ENCODE results near the gene CALCOCO1. TPM values are rescaled to one million over a fixed set of nuclear protein-coding genes. Genes with fewer than 3 reads are reported as not detected.

Gene CALCOCO1
- total and polyA plus RNA-seq, 5 donors from 2014 or later: 91.5 to 209 (median 112) TPM

GRCh38 chr12:53664936-53665335, 62.3 kb downstream of the CALCOCO1 start:
- H3K4me1 Mint-ChIP-seq: peaks cover 0 to 10% (median 7%) of the 10 kb centered on the region in 4 donors
- H3K27ac Mint-ChIP-seq: no peak overlapping the region
- peaks cover 54% of the 10 kb centered on the region for H3K36me3 ChIP-seq (ENCODE audit: control insufficient read depth, insufficient read depth, low read length)

DNA sequence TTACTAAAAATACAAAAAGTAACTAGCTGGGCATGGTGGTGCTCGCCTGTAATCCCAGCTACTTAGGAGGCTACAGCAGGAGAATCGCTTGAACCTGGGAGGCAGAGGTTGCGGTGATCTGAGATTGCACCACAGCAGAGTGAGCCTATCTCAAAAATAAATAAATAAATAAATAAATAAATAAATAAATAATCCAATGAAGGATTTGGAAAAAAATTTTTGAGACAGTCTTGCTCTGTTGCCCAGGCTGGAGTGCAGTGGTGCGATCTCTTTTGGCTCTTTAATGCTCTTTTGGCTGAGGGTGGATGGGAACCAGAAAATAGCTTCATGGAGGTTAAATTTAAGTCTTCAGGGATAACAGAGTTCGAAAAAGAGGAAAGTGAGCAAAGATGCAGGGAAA, 63.1 kb downstream of the CALCOCO1 start:
- Histone ChIP-seq H3K9me3 (ENCODE audit: control insufficient read depth in 2 of 2, low read length in 2 of 2) (no peaks in the 10 kb centered on the region), H3K27ac (ENCODE audit: insufficient read depth, low read length, poor library complexity, severe bottlenecking) (no peak overlapping the region), H3K4me1 (ENCODE audit: control insufficient read depth, insufficient read depth, low read length, poor library complexity, severe bottlenecking) (no peaks in the 10 kb centered on the region), H3K27me3 (ENCODE audit: control insufficient read depth, insufficient read depth, low read length) (no peaks in the 10 kb centered on the region), H3K36me3 (ENCODE audit: control insufficient read depth, insufficient read depth, low read length) (peaks cover 47% of the 10 kb centered on the region), H3K4me3 (ENCODE audit: low read depth, low read length) (no peak overlapping the region)
- Mint-ChIP-seq H3K27me3 (no peaks in the 10 kb centered on the region), H3K4me1 (peaks cover 0 to 4% (median 2%) of the 10 kb centered on the region in 4 donors), H3K36me3 (peaks cover 28% of the 10 kb centered on the region), H3K27ac (no peak overlapping the region), H3K9me3 (no peaks in the 10 kb centered on the region), H3K4me3 (no peak overlapping the region)
- ATAC-seq (ENCODE audit: low read depth in 2 of 2) (no peak), DNase-seq (no peak)

More at GRCh38 chr12:53664936-53665335, 62.3 kb downstream of the CALCOCO1 start:
- Mint-ChIP-seq H3K27me3 (no peaks in the 10 kb centered on the region), H3K36me3 (peaks cover 36% of the 10 kb centered on the region), H3K9me3 (no peaks in the 10 kb centered on the region), H3K4me3 (peak overlapping the region in 1 of 4 donors; percentile 79)
- DNase-seq (no peak), ATAC-seq (ENCODE audit: low read depth in 2 of 2) (no peak)
- Histone ChIP-seq H3K4me1 (ENCODE audit: control insufficient read depth, insufficient read depth, low read length, poor library complexity, severe bottlenecking) (no peaks in the 10 kb centered on the region), H3K27ac (ENCODE audit: insufficient read depth, low read length, poor library complexity, severe bottlenecking) (no peak overlapping the region), H3K9me3 (ENCODE audit: control insufficient read depth in 2 of 2, low read length in 2 of 2) (no peaks in the 10 kb centered on the region), H3K4me3 (ENCODE audit: low read depth, low read length) (no peak overlapping the region), H3K27me3 (ENCODE audit: control insufficient read depth, insufficient read depth, low read length) (no peaks in the 10 kb centered on the region)

DNA sequence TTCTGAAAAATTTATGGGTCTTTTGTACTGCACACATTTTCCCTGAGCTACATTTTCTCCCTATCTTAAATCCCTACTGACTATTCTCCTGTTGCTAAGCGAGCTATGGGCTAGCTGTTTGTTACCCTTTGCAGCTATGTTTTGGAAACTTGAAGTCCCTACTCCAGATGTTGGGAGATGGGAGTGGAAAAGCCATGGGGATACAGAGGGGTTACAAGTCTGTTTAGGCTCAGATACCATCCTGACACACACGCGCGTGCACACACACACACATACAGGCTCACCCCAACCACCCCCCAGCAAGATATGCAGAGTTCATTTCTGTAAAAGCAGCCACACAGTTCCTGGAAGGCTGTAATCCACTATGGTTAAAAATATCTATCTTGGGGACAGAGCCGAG, 67.2 kb downstream of the CALCOCO1 start:
- H3K4me1 ChIP-seq (ENCODE audit: control insufficient read depth, insufficient read depth, low read length, poor library complexity, severe bottlenecking): no peaks in the 10 kb centered on the region
- Mint-ChIP-seq H3K4me3 (no peak overlapping the region), H3K9me3 (no peaks in the 10 kb centered on the region), H3K27ac (no peak overlapping the region), H3K27me3 (no peaks in the 10 kb centered on the region), H3K4me1 (peaks cover 0 to under 1% (median under 1%) of the 10 kb centered on the region in 4 donors), H3K36me3 (peaks cover 15% of the 10 kb centered on the region)
- H3K27me3 ChIP-seq (ENCODE audit: control insufficient read depth, insufficient read depth, low read length): no peaks in the 10 kb centered on the region
- ATAC-seq (ENCODE audit: low read depth in 2 of 2): no peak
- no peak overlapping the region for H3K27ac ChIP-seq (ENCODE audit: insufficient read depth, low read length, poor library complexity, severe bottlenecking)
- peaks cover 20% of the 10 kb centered on the region for H3K36me3 ChIP-seq (ENCODE audit: control insufficient read depth, insufficient read depth, low read length)
- no peaks in the 10 kb centered on the region for H3K9me3 ChIP-seq (ENCODE audit: control insufficient read depth in 2 of 2, low read length in 2 of 2)
- no peak for DNase-seq
- H3K4me3 ChIP-seq (ENCODE audit: low read depth, low read length): no peak overlapping the region

DNA sequence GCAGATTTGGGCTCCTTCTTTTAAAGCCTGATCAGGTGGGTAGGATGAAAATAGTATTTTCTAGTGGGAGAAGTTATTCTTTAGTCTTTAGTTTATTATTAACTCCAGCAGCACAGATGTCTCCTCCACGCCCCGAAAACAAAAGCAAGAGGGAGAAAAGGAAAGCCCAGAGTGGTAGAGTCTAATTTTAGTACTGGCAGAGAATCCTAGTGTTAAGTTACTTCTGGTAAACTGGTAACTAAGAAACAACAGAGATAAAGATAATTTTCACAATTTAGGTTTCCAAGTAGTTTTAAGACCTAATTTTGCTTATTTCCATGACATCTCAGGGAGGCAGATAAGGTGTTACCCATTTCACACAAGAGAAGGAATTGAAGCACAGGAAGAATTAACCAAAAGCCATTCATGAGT, 67.7 kb downstream of the CALCOCO1 start:
- no peak overlapping the region for H3K27ac ChIP-seq (ENCODE audit: insufficient read depth, low read length, poor library complexity, severe bottlenecking)
- H3K9me3 ChIP-seq (ENCODE audit: control insufficient read depth in 2 of 2, low read length in 2 of 2): no peaks in the 10 kb centered on the region
- no peaks in the 10 kb centered on the region for H3K4me1 ChIP-seq (ENCODE audit: control insufficient read depth, insufficient read depth, low read length, poor library complexity, severe bottlenecking)
- Mint-ChIP-seq H3K4me1 (no peaks in the 10 kb centered on the region), H3K27ac (no peak overlapping the region), H3K4me3 (no peak overlapping the region), H3K9me3 (no peaks in the 10 kb centered on the region), H3K36me3 (peaks cover 10% of the 10 kb centered on the region), H3K27me3 (no peaks in the 10 kb centered on the region)
- no peaks in the 10 kb centered on the region for H3K27me3 ChIP-seq (ENCODE audit: control insufficient read depth, insufficient read depth, low read length)
- ATAC-seq (ENCODE audit: low read depth in 2 of 2) (no peak), DNase-seq (no peak)
- H3K4me3 ChIP-seq (ENCODE audit: low read depth, low read length): no peak overlapping the region
- H3K36me3 ChIP-seq (ENCODE audit: control insufficient read depth, insufficient read depth, low read length): peaks cover 15% of the 10 kb centered on the region

GRCh38 chr12:53659011-53659551, 68.2 kb downstream of the CALCOCO1 start:
- H3K36me3 Mint-ChIP-seq: peaks cover 6% of the 10 kb centered on the region
- DNase-seq (no peak), ATAC-seq (ENCODE audit: low read depth in 2 of 2) (no peak)
- no peak overlapping the region for H3K27ac ChIP-seq (ENCODE audit: insufficient read depth, low read length, poor library complexity, severe bottlenecking)
- no peaks in the 10 kb centered on the region for H3K27me3 ChIP-seq (ENCODE audit: control insufficient read depth, insufficient read depth, low read length)
- H3K4me3 ChIP-seq (ENCODE audit: low read depth, low read length): no peak overlapping the region
- H3K4me3 Mint-ChIP-seq: no peak overlapping the region
- no peaks in the 10 kb centered on the region for H3K4me1 Mint-ChIP-seq
- H3K27ac Mint-ChIP-seq: no peak overlapping the region
- H3K9me3 ChIP-seq (ENCODE audit: control insufficient read depth in 2 of 2, low read length in 2 of 2): no peaks in the 10 kb centered on the region
- H3K36me3 ChIP-seq (ENCODE audit: control insufficient read depth, insufficient read depth, low read length): peaks cover 10% of the 10 kb centered on the region
- H3K9me3 Mint-ChIP-seq: no peaks in the 10 kb centered on the region
- H3K27me3 Mint-ChIP-seq: no peaks in the 10 kb centered on the region
- no peaks in the 10 kb centered on the region for H3K4me1 ChIP-seq (ENCODE audit: control insufficient read depth, insufficient read depth, low read length, poor library complexity, severe bottlenecking)

Other genes with a start within 250 kb of the CALCOCO1 start
- 31.5 TPM for gene MAP3K12, start 228.0 kb downstream of the CALCOCO1 start, total RNA-seq
- gene MAP3K12, start 228.0 kb downstream of the CALCOCO1 start, polyA plus RNA-seq: 1 to 10 TPM; 3.8 to 4.6 (median 4.4) TPM
- gene TARBP2, start 226.2 kb downstream of the CALCOCO1 start, total RNA-seq: 25.1 TPM
- gene TARBP2, start 226.2 kb downstream of the CALCOCO1 start, polyA plus RNA-seq: 10 to 100 TPM; 22.5 to 29.1 (median 25.6) TPM
- not detected for gene NPFF, start 220.0 kb downstream of the CALCOCO1 start, total RNA-seq
- gene NPFF, start 220.0 kb downstream of the CALCOCO1 start, polyA plus RNA-seq: not detected
- gene ATF7, start 101.1 kb downstream of the CALCOCO1 start, total RNA-seq: 41.0 TPM
- 10 to 100 TPM; 11.6 to 16.7 (median 14.3) TPM for gene ATF7, start 101.1 kb downstream of the CALCOCO1 start, polyA plus RNA-seq
- 228 TPM for gene ATP5MC2, start 51.4 kb downstream of the CALCOCO1 start, total RNA-seq
- 100 to 1,000 TPM; 577 to 700 (median 672) TPM for gene ATP5MC2, start 51.4 kb downstream of the CALCOCO1 start, polyA plus RNA-seq
- not detected for gene CISTR, start 24.5 kb upstream of the CALCOCO1 start, total RNA-seq
- gene CISTR, start 24.5 kb upstream of the CALCOCO1 start, polyA plus RNA-seq: not detected
- gene HOXC13, start 211.4 kb upstream of the CALCOCO1 start, total RNA-seq: not detected
- gene HOXC13, start 211.4 kb upstream of the CALCOCO1 start, polyA plus RNA-seq: not detected
- gene HOXC12, start 227.5 kb upstream of the CALCOCO1 start, total RNA-seq: not detected
- gene HOXC12, start 227.5 kb upstream of the CALCOCO1 start, polyA plus RNA-seq: not detected
- gene HOXC11, start 245.7 kb upstream of the CALCOCO1 start, total RNA-seq: not detected
- not detected for gene HOXC11, start 245.7 kb upstream of the CALCOCO1 start, polyA plus RNA-seq
- gene HOTAIR, start 247.5 kb upstream of the CALCOCO1 start, total RNA-seq: not detected
- not detected for gene HOTAIR, start 247.5 kb upstream of the CALCOCO1 start, polyA plus RNA-seq